H1 (cell line): ENCODE measurements around the gene MYLIP. TPM values are rescaled to one million over a fixed set of nuclear protein-coding genes. Genes with fewer than 3 reads are reported as not detected.

Source experiments
- CTCF ChIA-PET: fragments of 300-600 bp; sonication (Branson Sonifier 250); formaldehyde crosslinking; loops from one replicate; lab custom pipeline; 2021; ENCODE audit not compliant: partially characterized antibody; lab: Charles Lee
- POLR2A ChIA-PET: fragments of 300-600 bp; sonication (Branson Sonifier 250); formaldehyde crosslinking; loops from one replicate; lab custom pipeline; 2021; ENCODE audit warnings: inconsistent platforms; ENCODE audit not compliant: partially characterized antibody; lab: Charles Lee
- DNase-seq, 2 experiments: peaks; one replicate each; pipeline versions ENCODE4 v3.0.0 to v3.0.0-alpha.2; 2010 to 2022; ENCODE audit warnings: low spot score in 2 of 2, low read depth in 1 of 2, mixed read lengths in 1 of 2
- FAIRE-seq: peaks from 2 replicates; lab custom pipeline; 2011; peaks lifted over from hg19 to GRCh38; lab: Jason Lieb, UNC
- H2AFZ ChIP-seq: 2 replicates; pipeline ENCODE4 v1.8.1; 2012; ENCODE audit warnings: low read length, inconsistent platforms
- H2AK5ac ChIP-seq: 2 replicates; pipeline ENCODE4 v1.6.1; 2013; ENCODE audit warnings: low read depth, low read length
- H2BK120ac ChIP-seq: replicated peaks from 2 replicates; pipeline ENCODE3; 2013; ENCODE audit warnings: low read depth, low read length, inconsistent platforms
- H2BK12ac ChIP-seq: 2 replicates; pipeline ENCODE4 v1.6.1; 2013; ENCODE audit warnings: low read depth, low read length
- H2BK15ac ChIP-seq: 2 replicates; pipeline ENCODE4 v1.6.1; 2013; ENCODE audit warnings: low read length
- H2BK20ac ChIP-seq: 2 replicates; pipeline ENCODE4 v1.6.1; 2013; ENCODE audit warnings: low read length
- H2BK5ac ChIP-seq: 2 replicates; pipeline ENCODE4 v1.6.1; 2013; ENCODE audit warnings: low read depth, low read length
- H3K14ac ChIP-seq: 2 replicates; pipeline ENCODE4 v1.6.1; 2013; ENCODE audit warnings: inconsistent platforms; ENCODE audit not compliant: insufficient read length
- H3K18ac ChIP-seq: 2 replicates; pipeline ENCODE4 v1.6.1; 2013; ENCODE audit warnings: low read length; ENCODE audit errors: extremely low read depth
- H3K23ac ChIP-seq: 2 replicates; pipeline ENCODE4 v1.6.1; 2013; ENCODE audit warnings: inconsistent platforms; ENCODE audit not compliant: insufficient read length
- H3K23me2 ChIP-seq: 2 replicates; pipeline ENCODE4 v1.6.1; 2013; ENCODE audit warnings: low read depth, low read length
- H3K27ac ChIP-seq: 2 replicates; pipeline ENCODE4 v1.6.1; 2011; ENCODE audit warnings: low read depth, low read length, inconsistent platforms
- H3K27me3 ChIP-seq, 4 experiments: replicated peaks in 1 of 4; 1 replicate in 1 of 4; 2 replicates in 3 of 4; pipeline versions ENCODE4 v1.6.1 to v1.8.1; 2011 to 2013; ENCODE audit warnings: low read length in 3 of 4, mild to moderate bottlenecking in 3 of 4, inconsistent platforms in 2 of 4, mixed read lengths in 2 of 4, moderate library complexity in 1 of 4; ENCODE audit not compliant: control insufficient read depth in 3 of 4, insufficient read depth in 3 of 4; ENCODE audit errors: extremely low read depth in 1 of 4
- H3K36me3 ChIP-seq, 4 experiments: 2 replicates each; pipeline versions ENCODE4 v1.6.1 to v1.8.1; 2011 to 2013; ENCODE audit warnings: mild to moderate bottlenecking in 4 of 4, low read length in 3 of 4, moderate library complexity in 2 of 4, control low read depth in 1 of 4, inconsistent platforms in 1 of 4; ENCODE audit not compliant: insufficient read depth in 4 of 4, control insufficient read depth in 2 of 4
- H3K4ac ChIP-seq: replicated peaks from 2 replicates; pipeline ENCODE3; 2013; ENCODE audit warnings: low read length, low read depth, mixed read lengths, inconsistent platforms; ENCODE audit not compliant: insufficient read length
- H3K4me1 ChIP-seq, 4 experiments: replicated peaks in 1 of 4; 1 replicate in 1 of 4; 2 replicates in 3 of 4; pipeline versions ENCODE4 v1.6.1 to v1.8.1; 2011 to 2013; ENCODE audit warnings: low read length in 3 of 4, inconsistent platforms in 2 of 4, mixed read lengths in 1 of 4; ENCODE audit not compliant: insufficient read depth in 4 of 4, control insufficient read depth in 3 of 4
- H3K4me2 ChIP-seq, 2 experiments: 2 replicates each; pipeline versions ENCODE4 v1.6.1 to v1.8.1; 2011 to 2013; ENCODE audit warnings: low read depth in 2 of 2, low read length in 2 of 2, control low read depth in 1 of 2, inconsistent platforms in 1 of 2, mild to moderate bottlenecking in 1 of 2; ENCODE audit not compliant: insufficient read depth in 1 of 2
- H3K4me3 ChIP-seq, 4 experiments: fragments of 200-600, 300-600 bp in 1 of 4; sonication (generic), shearing (Covaris generic), sonication (Bioruptor Twin) in 1 of 4; 2 replicates each; pipeline versions ENCODE4 v1.5.1 to v1.8.1; 2011 to 2016; ENCODE audit warnings: low read length in 4 of 4, low read depth in 3 of 4, control low read depth in 2 of 4, inconsistent platforms in 2 of 4, mild to moderate bottlenecking in 2 of 4, mixed read lengths in 1 of 4, moderate library complexity in 1 of 4; ENCODE audit not compliant: insufficient read depth in 2 of 4; ENCODE audit errors: extremely low read depth in 1 of 4
- H3K56ac ChIP-seq: replicated peaks from 2 replicates; pipeline ENCODE3; 2013; ENCODE audit warnings: low read depth, mild to moderate bottlenecking, mixed read lengths, low read length, inconsistent platforms; ENCODE audit not compliant: insufficient read length
- H3K79me1 ChIP-seq: 2 replicates; pipeline ENCODE4 v1.6.1; 2013; ENCODE audit warnings: low read depth, low read length, control low read depth
- H3K79me2 ChIP-seq, 2 experiments: 2 replicates each; pipeline versions ENCODE4 v1.6.1 to v1.8.1; 2012 to 2013; ENCODE audit warnings: low read length in 2 of 2, mild to moderate bottlenecking in 2 of 2, inconsistent platforms in 1 of 2; ENCODE audit not compliant: insufficient read depth in 2 of 2, control insufficient read depth in 1 of 2
- H3K9ac ChIP-seq, 4 experiments: replicated peaks in 1 of 4; 1 replicate in 1 of 4; 2 replicates in 3 of 4; pipeline versions ENCODE4 v1.6.1 to v1.8.1; 2011 to 2013; ENCODE audit warnings: low read depth in 3 of 4, low read length in 3 of 4, control low read depth in 2 of 4, mild to moderate bottlenecking in 2 of 4, moderate library complexity in 2 of 4, inconsistent platforms in 1 of 4; ENCODE audit errors: extremely low read depth in 1 of 4
- H3K9me3 ChIP-seq, 2 experiments: 2 replicates each; pipeline versions ENCODE4 v1.6.1 to v1.8.1; 2012 to 2013; ENCODE audit warnings: mild to moderate bottlenecking in 2 of 2, moderate library complexity in 2 of 2, control low read depth in 1 of 2, inconsistent platforms in 1 of 2, low read depth in 1 of 2, low read length in 1 of 2, mixed read lengths in 1 of 2; ENCODE audit not compliant: insufficient read depth in 2 of 2
- H4K20me1 ChIP-seq, 2 experiments: replicated peaks in 1 of 2; 2 replicates each; pipeline versions ENCODE3 to v1.8.1; 2011 to 2013; ENCODE audit warnings: inconsistent platforms in 2 of 2, low read length in 2 of 2, mild to moderate bottlenecking in 1 of 2; ENCODE audit not compliant: insufficient read depth in 2 of 2, control insufficient read depth in 1 of 2
- H4K5ac ChIP-seq: 2 replicates; pipeline ENCODE4 v1.6.1; 2013; ENCODE audit warnings: low read length, low read depth, mixed read lengths, inconsistent platforms; ENCODE audit not compliant: insufficient read length
- H4K8ac ChIP-seq: 2 replicates; pipeline ENCODE4 v1.8.0; 2013; ENCODE audit warnings: mild to moderate bottlenecking, moderate library complexity, low read length, inconsistent platforms; ENCODE audit not compliant: insufficient read depth; ENCODE audit errors: extremely low read depth
- H4K91ac ChIP-seq: replicated peaks from 2 replicates; pipeline ENCODE3; 2013; ENCODE audit warnings: low read length, mixed read lengths, inconsistent platforms; ENCODE audit not compliant: insufficient read length
- EGR1 ChIP-seq: IDR thresholded peaks from 2 replicates; pipeline ENCODE4 v1.6.1; 2011; ENCODE audit warnings: low read depth, low read length, borderline replicate concordance
- JUND ChIP-seq: IDR thresholded peaks from 2 replicates; pipeline ENCODE4 v1.6.1; 2011; ENCODE audit warnings: mild to moderate bottlenecking, improper control_type of control experiment, low read length
- RAD21 ChIP-seq, 2 experiments: IDR thresholded peaks in 1 of 2; conservative IDR thresholded peaks in 1 of 2; 2 replicates each; pipeline ENCODE4 v1.6.1; 2011; ENCODE audit warnings: low read depth in 2 of 2, low read length in 2 of 2, improper control_type of control experiment in 1 of 2, inconsistent platforms in 1 of 2, mild to moderate bottlenecking in 1 of 2, moderate library complexity in 1 of 2
- RFX5 ChIP-seq: IDR thresholded peaks from 2 replicates; pipeline ENCODE4 v1.6.1; 2011; ENCODE audit warnings: low read depth, low read length, improper control_type of control experiment, borderline replicate concordance
- RXRA ChIP-seq: IDR thresholded peaks from 2 replicates; pipeline ENCODE4 v1.6.1; 2011; ENCODE audit warnings: low read depth, mild to moderate bottlenecking, low read length, moderate library complexity; ENCODE audit not compliant: insufficient read depth
- SP4 ChIP-seq: IDR thresholded peaks from 2 replicates; pipeline ENCODE4 v1.6.1; 2012; ENCODE audit warnings: low read length, inconsistent platforms
- SRF ChIP-seq: IDR thresholded peaks from 2 replicates; pipeline ENCODE4 v1.6.1; 2011; ENCODE audit warnings: mild to moderate bottlenecking, low read depth, low read length, moderate library complexity
- WGBS, 2 experiments: shearing (Covaris generic) in 1 of 2; methylation state at CpG; one replicate each; pipeline versions ENCODE4 v1.1.6 to v1.1.7; 2013 to 2015; ENCODE audit warnings: low lambda C conversion rate in 2 of 2, mixed read lengths in 2 of 2, inconsistent platforms in 1 of 2, low coverage in 1 of 2, missing lambda C conversion rate in 1 of 2; ENCODE audit not compliant: insufficient replicate concordance in 2 of 2, insufficient coverage in 1 of 2, insufficient read length in 1 of 2; ENCODE audit errors: extremely low coverage in 1 of 2, missing lambda C conversion rate in 1 of 2; 5-methylcytosine and 5-hydroxymethylcytosine counted together
- polyA plus RNA-seq, 7 experiments: library from polyadenylated mRNA; depleted of rRNA in 3 of 7; stranded (reverse) in 5 of 7; unstranded in 2 of 7; fragments of >200 nt in 5 of 7; fragments of 200-250 nt in 2 of 7; gene quantifications; 1 replicate in 5 of 7; 2 replicates in 1 of 7; 4 replicates in 1 of 7; pipeline versions ENCODE4 v1.2.1 to v1.2.3, GENCODE V29; 2011 to 2013; ENCODE audit warnings: missing spikeins in 2 of 7, mixed read lengths in 2 of 7
- total RNA-seq: library from RNA; stranded (reverse); fragmentation: NEBNext Ultra II Directional; extraction: Animal tissue kit (Norgen Biotek cat#: 25700); gene quantifications from 2 replicates; pipeline ENCODE4 v1.2.1, GENCODE V29; 2021
- TF ChIP-seq, protein P1 (sequence below): IDR thresholded peaks from 2 replicates; pipeline ENCODE4 v1.6.1; 2011; ENCODE audit warnings: low read depth, mild to moderate bottlenecking, low read length; ENCODE audit not compliant: insufficient read depth
- TF ChIP-seq, protein P2 (sequence below), 3 experiments: IDR thresholded peaks; 1 replicate in 2 of 3; 2 replicates in 1 of 3; pipeline versions ENCODE4 v1.5.1 to v1.6.1; 2011; ENCODE audit warnings: low read length in 3 of 3, mild to moderate bottlenecking in 3 of 3, inconsistent platforms in 2 of 3, low read depth in 1 of 3, moderate library complexity in 1 of 3; ENCODE audit not compliant: insufficient read depth in 1 of 3; ENCODE audit errors: control extremely low read depth in 1 of 3
- TF ChIP-seq, protein P3 (sequence below): IDR thresholded peaks from 2 replicates; pipeline ENCODE4 v1.6.1; 2012; ENCODE audit warnings: inconsistent platforms

The MYLIP gene
- total and polyA plus RNA-seq, 2 of the 8 experiments (the other 6 are each of a cell fraction or from before 2014, with no cell fraction given), result 21.1 to 26.9 TPM

DNA sequence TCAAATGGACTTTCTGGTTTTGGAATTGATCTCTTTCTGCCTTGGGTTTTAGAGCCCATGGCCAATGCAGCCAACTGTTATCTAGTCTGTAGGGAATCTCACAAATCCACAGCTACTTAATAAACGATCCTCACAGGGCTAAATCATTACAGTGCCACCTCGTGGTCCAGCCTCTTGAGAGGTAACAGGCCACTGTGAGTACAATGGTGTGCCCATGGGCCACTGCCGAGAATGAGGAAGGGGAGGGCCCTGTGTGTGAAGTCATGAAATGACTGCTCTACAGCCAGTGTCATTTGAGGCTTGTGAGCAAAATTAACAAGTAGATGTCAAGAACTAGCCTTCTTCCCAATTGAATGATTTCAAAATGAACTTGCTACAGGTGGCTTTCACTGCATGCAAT, 55.2 kb downstream of the MYLIP start:
- Histone ChIP-seq H3K18ac (no peak overlapping the region), H3K79me1 (no peaks in the 10 kb centered on the region), H3K9ac (no peak overlapping the region), H2AFZ (no peak overlapping the region), H3K4me1 (peaks cover 0 to 5% (median 0%) of the 10 kb centered on the region in 4 experiments; a peak in 2 of 7 replicates), H3K79me2 (no peaks in the 10 kb centered on the region), H2BK12ac (no peak overlapping the region), H3K9me3 (no peaks in the 10 kb centered on the region; a peak in 1 of 4 replicates), H3K56ac (no peak overlapping the region), H3K36me3 (no peaks in the 10 kb centered on the region), H3K4ac (no peak overlapping the region), H3K27me3 (no peaks in the 10 kb centered on the region), H2BK5ac (no peak overlapping the region), H4K5ac (no peak overlapping the region), H3K27ac (no peak overlapping the region), H2AK5ac (no peak overlapping the region), H2BK15ac (no peak overlapping the region), H3K4me2 (no peak overlapping the region), H2BK120ac (no peak overlapping the region), H4K91ac (no peak overlapping the region)
- POLR2A ChIA-PET, result no interaction called here
- CTCF ChIA-PET, result interaction anchor here (0.6 to 4.0 kb wide), 23 partner anchors 9 to 519 kb away, joined by 3 to 34 read pairs (median 5); no protein-coding TSS in a partner anchor
- WGBS, 2 experiments, result 68% methylated on average over 3 of the region's 3 CpGs; no CpG with 5 or more reads in 1 of the 2 experiments
- DNase-seq (no peak), FAIRE-seq (no peak)
- TF ChIP-seq, protein P1, sequence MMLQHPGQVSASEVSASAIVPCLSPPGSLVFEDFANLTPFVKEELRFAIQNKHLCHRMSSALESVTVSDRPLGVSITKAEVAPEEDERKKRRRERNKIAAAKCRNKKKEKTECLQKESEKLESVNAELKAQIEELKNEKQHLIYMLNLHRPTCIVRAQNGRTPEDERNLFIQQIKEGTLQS, result no peak
- TF ChIP-seq, protein P2, sequence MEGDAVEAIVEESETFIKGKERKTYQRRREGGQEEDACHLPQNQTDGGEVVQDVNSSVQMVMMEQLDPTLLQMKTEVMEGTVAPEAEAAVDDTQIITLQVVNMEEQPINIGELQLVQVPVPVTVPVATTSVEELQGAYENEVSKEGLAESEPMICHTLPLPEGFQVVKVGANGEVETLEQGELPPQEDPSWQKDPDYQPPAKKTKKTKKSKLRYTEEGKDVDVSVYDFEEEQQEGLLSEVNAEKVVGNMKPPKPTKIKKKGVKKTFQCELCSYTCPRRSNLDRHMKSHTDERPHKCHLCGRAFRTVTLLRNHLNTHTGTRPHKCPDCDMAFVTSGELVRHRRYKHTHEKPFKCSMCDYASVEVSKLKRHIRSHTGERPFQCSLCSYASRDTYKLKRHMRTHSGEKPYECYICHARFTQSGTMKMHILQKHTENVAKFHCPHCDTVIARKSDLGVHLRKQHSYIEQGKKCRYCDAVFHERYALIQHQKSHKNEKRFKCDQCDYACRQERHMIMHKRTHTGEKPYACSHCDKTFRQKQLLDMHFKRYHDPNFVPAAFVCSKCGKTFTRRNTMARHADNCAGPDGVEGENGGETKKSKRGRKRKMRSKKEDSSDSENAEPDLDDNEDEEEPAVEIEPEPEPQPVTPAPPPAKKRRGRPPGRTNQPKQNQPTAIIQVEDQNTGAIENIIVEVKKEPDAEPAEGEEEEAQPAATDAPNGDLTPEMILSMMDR (IDR thresholded peaks at IDR 0.05; ENCODE audit: control extremely low read depth in 1 of 3, insufficient read depth in 1 of 3, low read depth in 1 of 3, low read length in 3 of 3), result peak; percentile 23 to 52 (median 32)
- TF ChIP-seq RXRA (no peak), JUND (no peak), RAD21 (IDR thresholded peaks at IDR 0.05 in 1 of 2, conservative IDR thresholded peaks at IDR 0.05 in 1 of 2; ENCODE audit: low read depth in 2 of 2, low read length in 2 of 2) (peak; percentile 39 to 61), SP4 (no peak), RFX5 (no peak), EGR1 (no peak), SRF (no peak)
- TF ChIP-seq, protein P3, sequence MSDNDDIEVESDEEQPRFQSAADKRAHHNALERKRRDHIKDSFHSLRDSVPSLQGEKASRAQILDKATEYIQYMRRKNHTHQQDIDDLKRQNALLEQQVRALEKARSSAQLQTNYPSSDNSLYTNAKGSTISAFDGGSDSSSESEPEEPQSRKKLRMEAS, result peak; percentile 39; the same call in 1 of the 2 replicates
- TF ChIP-seq, all 59 proteins: peak for 3
- H3K4me3 ChIP-seq, result no peak overlapping the region
- H4K8ac ChIP-seq, result no peak overlapping the region
- no peak overlapping the region for H2BK20ac ChIP-seq
- no peaks in the 10 kb centered on the region for H3K23me2 ChIP-seq
- no peak overlapping the region for H3K23ac ChIP-seq
- H3K14ac ChIP-seq, result no peak overlapping the region
- no peaks in the 10 kb centered on the region for H4K20me1 ChIP-seq
